ENCODE results near the gene RAB31.

DNA sequence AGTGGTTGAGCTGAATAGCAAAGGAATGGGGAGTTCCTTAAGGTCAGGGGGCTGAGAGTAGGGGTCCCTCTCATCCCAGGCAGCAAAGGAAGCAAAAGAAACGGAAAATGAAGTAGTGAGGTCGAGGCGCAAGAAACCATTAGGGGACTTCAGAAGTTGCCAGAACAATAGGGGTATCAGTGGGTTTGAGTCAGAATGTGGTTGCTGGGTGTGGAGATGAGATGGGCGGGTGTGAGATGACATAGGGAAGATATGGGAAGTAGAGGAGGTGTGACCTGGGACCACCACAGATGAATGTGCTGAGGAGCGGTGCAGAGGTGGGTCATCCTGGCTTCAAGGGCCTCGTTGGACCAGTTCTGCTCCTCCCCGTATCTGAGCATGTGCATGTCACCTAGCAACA is 192.6 kb downstream of the RAB31 start:
- TF ChIP-seq, protein P1, sequence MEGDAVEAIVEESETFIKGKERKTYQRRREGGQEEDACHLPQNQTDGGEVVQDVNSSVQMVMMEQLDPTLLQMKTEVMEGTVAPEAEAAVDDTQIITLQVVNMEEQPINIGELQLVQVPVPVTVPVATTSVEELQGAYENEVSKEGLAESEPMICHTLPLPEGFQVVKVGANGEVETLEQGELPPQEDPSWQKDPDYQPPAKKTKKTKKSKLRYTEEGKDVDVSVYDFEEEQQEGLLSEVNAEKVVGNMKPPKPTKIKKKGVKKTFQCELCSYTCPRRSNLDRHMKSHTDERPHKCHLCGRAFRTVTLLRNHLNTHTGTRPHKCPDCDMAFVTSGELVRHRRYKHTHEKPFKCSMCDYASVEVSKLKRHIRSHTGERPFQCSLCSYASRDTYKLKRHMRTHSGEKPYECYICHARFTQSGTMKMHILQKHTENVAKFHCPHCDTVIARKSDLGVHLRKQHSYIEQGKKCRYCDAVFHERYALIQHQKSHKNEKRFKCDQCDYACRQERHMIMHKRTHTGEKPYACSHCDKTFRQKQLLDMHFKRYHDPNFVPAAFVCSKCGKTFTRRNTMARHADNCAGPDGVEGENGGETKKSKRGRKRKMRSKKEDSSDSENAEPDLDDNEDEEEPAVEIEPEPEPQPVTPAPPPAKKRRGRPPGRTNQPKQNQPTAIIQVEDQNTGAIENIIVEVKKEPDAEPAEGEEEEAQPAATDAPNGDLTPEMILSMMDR (IDR thresholded peaks at IDR 0.05), result no peak
- TF ChIP-seq POLR2AphosphoS5 (IDR thresholded peaks at IDR 0.05; ENCODE audit: low read depth, low read length) (no peak), SIN3A (IDR thresholded peaks at IDR 0.05; ENCODE audit: borderline replicate concordance, insufficient read depth, low read depth, low read length) (no peak), TCF7L2 (IDR thresholded peaks at IDR 0.05; ENCODE audit: low read depth, low read length) (no peak)
- TF ChIP-seq, protein P2, sequence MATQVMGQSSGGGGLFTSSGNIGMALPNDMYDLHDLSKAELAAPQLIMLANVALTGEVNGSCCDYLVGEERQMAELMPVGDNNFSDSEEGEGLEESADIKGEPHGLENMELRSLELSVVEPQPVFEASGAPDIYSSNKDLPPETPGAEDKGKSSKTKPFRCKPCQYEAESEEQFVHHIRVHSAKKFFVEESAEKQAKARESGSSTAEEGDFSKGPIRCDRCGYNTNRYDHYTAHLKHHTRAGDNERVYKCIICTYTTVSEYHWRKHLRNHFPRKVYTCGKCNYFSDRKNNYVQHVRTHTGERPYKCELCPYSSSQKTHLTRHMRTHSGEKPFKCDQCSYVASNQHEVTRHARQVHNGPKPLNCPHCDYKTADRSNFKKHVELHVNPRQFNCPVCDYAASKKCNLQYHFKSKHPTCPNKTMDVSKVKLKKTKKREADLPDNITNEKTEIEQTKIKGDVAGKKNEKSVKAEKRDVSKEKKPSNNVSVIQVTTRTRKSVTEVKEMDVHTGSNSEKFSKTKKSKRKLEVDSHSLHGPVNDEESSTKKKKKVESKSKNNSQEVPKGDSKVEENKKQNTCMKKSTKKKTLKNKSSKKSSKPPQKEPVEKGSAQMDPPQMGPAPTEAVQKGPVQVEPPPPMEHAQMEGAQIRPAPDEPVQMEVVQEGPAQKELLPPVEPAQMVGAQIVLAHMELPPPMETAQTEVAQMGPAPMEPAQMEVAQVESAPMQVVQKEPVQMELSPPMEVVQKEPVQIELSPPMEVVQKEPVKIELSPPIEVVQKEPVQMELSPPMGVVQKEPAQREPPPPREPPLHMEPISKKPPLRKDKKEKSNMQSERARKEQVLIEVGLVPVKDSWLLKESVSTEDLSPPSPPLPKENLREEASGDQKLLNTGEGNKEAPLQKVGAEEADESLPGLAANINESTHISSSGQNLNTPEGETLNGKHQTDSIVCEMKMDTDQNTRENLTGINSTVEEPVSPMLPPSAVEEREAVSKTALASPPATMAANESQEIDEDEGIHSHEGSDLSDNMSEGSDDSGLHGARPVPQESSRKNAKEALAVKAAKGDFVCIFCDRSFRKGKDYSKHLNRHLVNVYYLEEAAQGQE (IDR thresholded peaks at IDR 0.05; ENCODE audit: insufficient read depth in 1 of 2, low read depth in 2 of 2, low read length in 1 of 2), result no peak
